CD8-positive, alpha-beta memory T cell (primary cell): ENCODE measurements around the gene ABI2. TPM values are rescaled to one million over a fixed set of nuclear protein-coding genes. Genes with fewer than 3 reads are reported as not detected.
A peak's percentile ranks its signal among the peaks of the same experiment; 100 is the strongest.

Experiments
- CTCF ChIA-PET: fragments of 350-600 bp; sonication (Branson Sonifier 250); formaldehyde crosslinking; loops from one replicate; lab custom pipeline; 2021; ENCODE audit warnings: antibody characterized with exemption; lab: Charles Lee
- POLR2A ChIA-PET: fragments of 350-600 bp; sonication (Branson Sonifier 250); formaldehyde crosslinking; loops from one replicate; lab custom pipeline; 2021; ENCODE audit warnings: antibody characterized with exemption; lab: Charles Lee
- DNase-seq, 5 donors: peaks; one replicate each; pipeline versions ENCODE4 v3.0.0 to v3.0.0-alpha.2; 2020 to 2022; ENCODE audit warnings: mixed read lengths in 1 of 5
- H3K27ac ChIP-seq: one replicate; pipeline ENCODE4 v1.7.0; 2013; ENCODE audit warnings: low read depth, mild to moderate bottlenecking, low read length, moderate library complexity
- H3K27me3 ChIP-seq: 2 replicates; pipeline ENCODE4 v1.7.0; 2013; ENCODE audit warnings: low read length, mild to moderate bottlenecking; ENCODE audit not compliant: insufficient read depth, poor library complexity, severe bottlenecking
- H3K36me3 ChIP-seq: 2 replicates; pipeline ENCODE4 v1.7.0; 2013; ENCODE audit warnings: mild to moderate bottlenecking, low read length, moderate library complexity; ENCODE audit not compliant: insufficient read depth
- H3K4me1 ChIP-seq: 2 replicates; pipeline ENCODE4 v1.7.0; 2013; ENCODE audit warnings: mild to moderate bottlenecking, low read length, moderate library complexity; ENCODE audit not compliant: insufficient read depth
- H3K4me3 ChIP-seq: 2 replicates; pipeline ENCODE4 v1.7.0; 2013; ENCODE audit warnings: mild to moderate bottlenecking, low read length
- H3K9me3 ChIP-seq: 2 replicates; pipeline ENCODE4 v1.7.0; 2013; ENCODE audit warnings: mild to moderate bottlenecking, low read length
- H3K27ac Mint-ChIP-seq, 8 donors: one replicate each; pipeline ENCODE4 v1.8.0; 2020 to 2021; ENCODE audit warnings: mixed read lengths in 8 of 8, mild to moderate bottlenecking in 6 of 8, inconsistent platforms in 3 of 8, moderate library complexity in 3 of 8
- H3K27me3 Mint-ChIP-seq, 2 donors: one replicate each; pipeline ENCODE4 v1.8.0; 2020 to 2021; ENCODE audit warnings: mixed read lengths in 2 of 2, mild to moderate bottlenecking in 1 of 2, moderate library complexity in 1 of 2
- H3K36me3 Mint-ChIP-seq, 3 donors: one replicate each; pipeline ENCODE4 v1.8.0; 2020 to 2021; ENCODE audit warnings: mixed read lengths in 3 of 3, inconsistent platforms in 1 of 3, mild to moderate bottlenecking in 1 of 3
- H3K4me1 Mint-ChIP-seq, 3 donors: one replicate each; pipeline ENCODE4 v1.8.0; 2020 to 2021; ENCODE audit warnings: mixed read lengths in 3 of 3, inconsistent platforms in 1 of 3, mild to moderate bottlenecking in 1 of 3
- H3K4me3 Mint-ChIP-seq, 7 donors: one replicate each; pipeline ENCODE4 v1.8.0; 2020 to 2021; ENCODE audit warnings: mixed read lengths in 7 of 7, mild to moderate bottlenecking in 6 of 7, moderate library complexity in 4 of 7, inconsistent platforms in 2 of 7
- H3K9me3 Mint-ChIP-seq, 5 donors: one replicate each; pipeline ENCODE4 v1.8.0; 2020 to 2022; ENCODE audit warnings: mixed read lengths in 5 of 5, mild to moderate bottlenecking in 3 of 5, moderate library complexity in 2 of 5, inconsistent platforms in 1 of 5
- polyA plus RNA-seq: library from polyadenylated mRNA; unstranded; fragments of 300-500 nt; fragmentation: Illumina TruSeq; gene quantifications from one replicate; pipeline ENCODE4 v1.2.3, GENCODE V29; 2021
- total RNA-seq, 2 experiments: library from RNA; stranded (reverse); gene quantifications; one replicate each; pipeline ENCODE4 v1.2.3, GENCODE V29; 2021

Gene ABI2
- total and polyA plus RNA-seq, 3 experiments from 2014 or later: 29.2 to 32.1 (median 30.3) TPM

- H3K4me3 ChIP-seq: no peak overlapping the region
- Mint-ChIP-seq H3K27ac (no peak overlapping the region), H3K27me3 (no peaks in the 10 kb centered on the region), H3K9me3 (no peaks in the 10 kb centered on the region), H3K4me3 (no peak overlapping the region), H3K36me3 (peaks cover 0 to 6% (median 0%) of the 10 kb centered on the region in 3 donors), H3K4me1 (peaks cover 0 to 6% (median 0%) of the 10 kb centered on the region in 3 donors)
- H3K27ac ChIP-seq: no peak overlapping the region
- no peaks in the 10 kb centered on the region for H3K9me3 ChIP-seq
- H3K27me3 ChIP-seq: no peaks in the 10 kb centered on the region
- DNase-seq: no peak
- H3K36me3 ChIP-seq: no peaks in the 10 kb centered on the region
- POLR2A ChIA-PET: no interaction called here
- no peaks in the 10 kb centered on the region for H3K4me1 ChIP-seq
- CTCF ChIA-PET: interaction anchor here (1.0 kb wide), 1 partner anchor 10 kb away, joined by 3 read pairs; no protein-coding TSS in a partner anchor
Measured at GRCh38 chr2:203450561-203450960, 122.4 kb downstream of the ABI2 start.

GRCh38 chr2:203451011-203451410, 122.8 kb downstream of the ABI2 start:
- Mint-ChIP-seq H3K9me3 (no peaks in the 10 kb centered on the region), H3K27ac (no peak overlapping the region), H3K4me1 (peaks cover 0 to 6% (median 0%) of the 10 kb centered on the region in 3 donors), H3K36me3 (peaks cover 0 to 6% (median 0%) of the 10 kb centered on the region in 3 donors), H3K27me3 (no peaks in the 10 kb centered on the region), H3K4me3 (no peak overlapping the region)
- Histone ChIP-seq H3K4me3 (no peak overlapping the region), H3K27me3 (no peaks in the 10 kb centered on the region), H3K27ac (no peak overlapping the region), H3K36me3 (no peaks in the 10 kb centered on the region), H3K9me3 (no peaks in the 10 kb centered on the region), H3K4me1 (no peaks in the 10 kb centered on the region)
- no peak for DNase-seq
- ChIA-PET CTCF (no interaction called here), POLR2A (no interaction called here)

GRCh38 chr2:203451689-203452088, 123.5 kb downstream of the ABI2 start:
- Histone ChIP-seq H3K4me3 (no peak overlapping the region), H3K27ac (no peak overlapping the region), H3K4me1 (no peaks in the 10 kb centered on the region), H3K9me3 (no peaks in the 10 kb centered on the region), H3K36me3 (no peaks in the 10 kb centered on the region), H3K27me3 (no peaks in the 10 kb centered on the region)
- peaks cover 0 to 6% (median 0%) of the 10 kb centered on the region in 3 donors for H3K4me1 Mint-ChIP-seq
- peak overlapping the region in 2 of 8 donors; percentile 1 to 26 for H3K27ac Mint-ChIP-seq
- ChIA-PET CTCF (no interaction called here), POLR2A (no interaction called here)
- no peak for DNase-seq
- H3K4me3 Mint-ChIP-seq: no peak overlapping the region
- H3K36me3 Mint-ChIP-seq: peaks cover 0 to 3% (median 0%) of the 10 kb centered on the region in 3 donors
- no peaks in the 10 kb centered on the region for H3K27me3 Mint-ChIP-seq
- no peaks in the 10 kb centered on the region for H3K9me3 Mint-ChIP-seq

DNA sequence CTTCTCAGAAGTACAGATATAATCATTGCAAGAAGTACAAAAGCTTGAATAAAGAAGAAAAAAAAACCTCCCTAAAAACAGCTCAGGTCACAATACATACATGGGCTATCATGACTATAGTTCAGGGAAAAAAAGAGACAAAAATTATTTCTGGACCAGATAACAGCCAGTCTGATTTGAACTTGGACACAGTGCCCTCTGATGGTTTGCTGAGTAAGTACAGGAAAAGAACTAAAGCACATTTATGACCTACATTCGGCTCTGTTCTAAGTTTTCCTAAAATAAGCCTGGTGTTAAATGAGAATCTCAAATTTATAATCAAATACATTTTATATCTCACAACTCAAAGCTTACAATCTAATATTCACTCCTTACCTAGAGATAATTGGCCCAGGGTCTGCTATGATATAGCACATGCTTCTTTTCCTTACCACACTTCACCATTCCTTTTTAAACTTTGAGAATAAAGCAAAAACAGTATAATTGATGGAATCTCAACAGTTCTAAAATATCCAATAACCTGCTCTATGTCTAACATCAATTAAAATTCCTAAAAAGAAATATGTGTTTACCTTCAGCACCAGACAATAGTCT, 125.8 kb downstream of the ABI2 start:
- no peak overlapping the region for H3K4me3 ChIP-seq
- CTCF ChIA-PET: interaction anchor here (0.8 to 2.7 kb wide), 8 partner anchors 11 to 361 kb away, joined by 3 to 8 read pairs (median 4); no protein-coding TSS in a partner anchor
- H3K36me3 Mint-ChIP-seq: no peaks in the 10 kb centered on the region

DNA sequence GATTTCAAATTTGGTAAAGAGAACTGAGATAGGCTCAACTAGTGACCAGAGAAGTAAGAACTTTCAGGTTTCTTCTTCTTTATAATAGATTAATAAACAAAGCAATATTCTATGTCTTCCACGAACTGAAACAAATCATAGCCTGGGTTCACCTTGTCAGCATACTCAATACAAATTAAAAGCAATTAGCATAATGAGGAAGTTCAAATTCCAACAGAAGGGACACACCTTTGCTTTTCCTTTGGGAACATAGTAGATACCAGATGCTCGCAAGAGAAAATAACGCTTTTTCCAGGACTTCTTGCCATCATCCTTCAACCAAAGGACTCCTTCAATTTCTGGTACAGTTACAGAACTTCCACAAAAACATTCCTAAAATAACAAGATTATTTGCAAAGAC, 127.0 kb downstream of the ABI2 start:
- no peaks in the 10 kb centered on the region for H3K4me1 ChIP-seq
- DNase-seq: no peak
- no peaks in the 10 kb centered on the region for H3K9me3 Mint-ChIP-seq
- no peaks in the 10 kb centered on the region for H3K36me3 ChIP-seq
- H3K36me3 Mint-ChIP-seq: no peaks in the 10 kb centered on the region
- no peak overlapping the region for H3K27ac Mint-ChIP-seq
- H3K27ac ChIP-seq: no peak overlapping the region
- no peaks in the 10 kb centered on the region for H3K27me3 Mint-ChIP-seq
- ChIA-PET CTCF (interaction anchor here (1.3 to 2.7 kb wide), 3 partner anchors 11 to 359 kb away, joined by 4 to 8 read pairs (median 8); no protein-coding TSS in a partner anchor), POLR2A (no interaction called here)
- peaks cover 0 to 6% (median 0%) of the 10 kb centered on the region in 3 donors for H3K4me1 Mint-ChIP-seq
- no peak overlapping the region for H3K4me3 Mint-ChIP-seq
- H3K27me3 ChIP-seq: no peaks in the 10 kb centered on the region
- H3K9me3 ChIP-seq: no peaks in the 10 kb centered on the region
- no peak overlapping the region for H3K4me3 ChIP-seq

More for the DNA sequence above, 125.8 kb downstream of the ABI2 start:
- POLR2A ChIA-PET: no interaction called here
- Mint-ChIP-seq H3K9me3 (no peaks in the 10 kb centered on the region), H3K4me3 (no peak overlapping the region), H3K27me3 (no peaks in the 10 kb centered on the region), H3K4me1 (peaks cover 0 to 6% (median 0%) of the 10 kb centered on the region in 3 donors), H3K27ac (no peak overlapping the region)
- peak in 3 of 5 donors; percentile 9 to 26 (median 17) for DNase-seq
- Histone ChIP-seq H3K9me3 (no peaks in the 10 kb centered on the region), H3K4me1 (no peaks in the 10 kb centered on the region), H3K36me3 (no peaks in the 10 kb centered on the region), H3K27me3 (no peaks in the 10 kb centered on the region), H3K27ac (no peak overlapping the region)

GRCh38 chr2:203461746-203462145, 133.6 kb downstream of the ABI2 start:
- H3K9me3 Mint-ChIP-seq: no peaks in the 10 kb centered on the region
- H3K36me3 ChIP-seq: no peaks in the 10 kb centered on the region
- no peak overlapping the region for H3K4me3 ChIP-seq
- H3K4me1 Mint-ChIP-seq: no peaks in the 10 kb centered on the region
- no peak overlapping the region for H3K27ac Mint-ChIP-seq
- ChIA-PET POLR2A (no interaction called here), CTCF (interaction anchor here (0.6 kb wide), 1 partner anchor 134 kb away, joined by 3 read pairs; no protein-coding TSS in a partner anchor)
- H3K27ac ChIP-seq: no peak overlapping the region
- H3K9me3 ChIP-seq: no peaks in the 10 kb centered on the region
- H3K36me3 Mint-ChIP-seq: no peaks in the 10 kb centered on the region
- peaks cover 0 to 7% of the 10 kb centered on the region in 2 donors for H3K27me3 Mint-ChIP-seq
- no peaks in the 10 kb centered on the region for H3K27me3 ChIP-seq
- no peaks in the 10 kb centered on the region for H3K4me1 ChIP-seq
- no peak overlapping the region for H3K4me3 Mint-ChIP-seq
- DNase-seq: no peak

DNA sequence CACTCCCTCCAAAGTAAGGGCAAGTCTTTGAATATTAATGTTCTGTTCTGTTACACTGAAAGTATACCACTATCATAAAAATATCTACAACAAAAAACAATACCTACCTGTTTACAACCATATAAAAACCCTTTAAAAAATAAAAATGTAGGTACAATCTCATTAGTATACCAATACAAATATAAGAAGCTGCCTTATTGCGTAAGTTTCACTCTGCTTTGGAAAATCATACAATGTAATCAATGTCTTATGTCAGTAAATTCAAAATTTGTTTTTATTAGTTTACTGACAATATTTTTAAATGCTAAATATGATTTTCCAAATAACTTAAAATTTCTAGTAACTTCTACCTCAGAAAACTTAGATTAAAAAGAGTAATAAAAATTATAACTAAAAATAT, 134.1 kb downstream of the ABI2 start:
- no peaks in the 10 kb centered on the region for H3K4me1 ChIP-seq
- no peaks in the 10 kb centered on the region for H3K36me3 ChIP-seq
- H3K9me3 ChIP-seq: no peaks in the 10 kb centered on the region
- H3K27ac Mint-ChIP-seq: no peak overlapping the region
- no peak for DNase-seq
- ChIA-PET CTCF (interaction anchor here (0.6 kb wide), 1 partner anchor 134 kb away, joined by 3 read pairs; no protein-coding TSS in a partner anchor), POLR2A (no interaction called here)
- peaks cover 0 to 7% of the 10 kb centered on the region in 2 donors for H3K27me3 Mint-ChIP-seq
- no peaks in the 10 kb centered on the region for H3K4me1 Mint-ChIP-seq
- H3K36me3 Mint-ChIP-seq: no peaks in the 10 kb centered on the region
- no peak overlapping the region for H3K4me3 Mint-ChIP-seq
- H3K9me3 Mint-ChIP-seq: no peaks in the 10 kb centered on the region
- no peak overlapping the region for H3K27ac ChIP-seq
- H3K4me3 ChIP-seq: no peak overlapping the region
- H3K27me3 ChIP-seq: no peaks in the 10 kb centered on the region

DNA sequence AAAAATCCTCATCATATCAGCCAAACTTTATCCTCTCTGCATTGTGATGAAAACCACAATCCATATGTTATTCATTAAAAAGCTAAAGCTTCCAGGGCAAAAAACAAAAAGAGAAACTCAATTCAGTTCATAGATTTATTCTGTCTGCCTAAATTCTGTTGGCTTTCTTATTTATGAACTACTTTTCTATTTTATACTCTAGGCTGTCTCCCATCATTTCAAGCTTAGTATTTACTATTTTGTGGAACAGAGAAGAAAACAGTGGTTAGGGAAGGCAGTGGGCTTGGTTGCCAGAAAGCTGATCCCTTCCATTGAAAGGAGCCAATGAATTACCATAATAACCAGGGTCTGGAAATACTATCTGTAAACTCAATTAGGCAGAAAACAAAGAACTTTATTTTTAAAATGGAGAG, 135.1 kb downstream of the ABI2 start:
- Mint-ChIP-seq H3K27ac (peak overlapping the region in 1 of 8 donors; percentile 58), H3K9me3 (no peaks in the 10 kb centered on the region), H3K4me1 (no peaks in the 10 kb centered on the region), H3K36me3 (no peaks in the 10 kb centered on the region), H3K4me3 (no peak overlapping the region), H3K27me3 (peaks cover 0 to 7% of the 10 kb centered on the region in 2 donors)
- no peaks in the 10 kb centered on the region for H3K9me3 ChIP-seq
- H3K4me3 ChIP-seq: no peak overlapping the region
- no peaks in the 10 kb centered on the region for H3K4me1 ChIP-seq
- POLR2A ChIA-PET: no interaction called here
- no peaks in the 10 kb centered on the region for H3K36me3 ChIP-seq
- no peak for DNase-seq
- CTCF ChIA-PET: no interaction called here
- no peak overlapping the region for H3K27ac ChIP-seq
- no peaks in the 10 kb centered on the region for H3K27me3 ChIP-seq
